HepG2 (cell line): Measurements from ENCODE around the gene HDAC8. TPM values are rescaled to one million over a fixed set of nuclear protein-coding genes. Genes with fewer than 3 reads are reported as not detected.

ENCODE experiments used
- ATAC-seq: fragments of 200-7000 bp; cut with Tn5 transposase; 3 replicates; pipeline ENCODE4 v1.9.1; 2020; ENCODE audit warnings: mild to moderate bottlenecking, moderate library complexity
- BruUV-seq: library from RNA; stranded (reverse); fragments of 400-500 nt; replicated peaks from 2 replicates; lab custom pipeline; 2021; lab: Mats Ljungman, UMichigan
- CTCF ChIA-PET: fragments of 300-600 bp; formaldehyde crosslinking; extraction: SDS; loops from one replicate; lab custom pipeline; 2021; ENCODE audit warnings: low total read pairs, inconsistent platforms, low intra/inter-chr PET ratio; lab: Yijun Ruan, JAX
- POLR2A ChIA-PET: fragments of 350-600 bp; sonication (Branson Sonifier 250); formaldehyde crosslinking; loops from one replicate; lab custom pipeline; 2020; ENCODE audit warnings: antibody characterized with exemption, inconsistent platforms; lab: Yijun Ruan, JAX
- DNase-seq: peaks from one replicate; pipeline ENCODE4 v3.0.0-alpha.2; 2015; ENCODE audit warnings: low spot score
- FAIRE-seq: peaks from 3 replicates; lab custom pipeline; 2011; peaks lifted over from hg19 to GRCh38; lab: Jason Lieb, UNC
- H2AFZ ChIP-seq: one replicate; pipeline ENCODE4 v1.6.1; 2011; ENCODE audit warnings: low read length, inconsistent platforms
- H3K27ac ChIP-seq: fragments of 300-600 bp; 3 replicates; pipeline ENCODE4 v1.8.0; 2011; ENCODE audit warnings: mixed run types, mild to moderate bottlenecking, mixed read lengths, low read length, inconsistent platforms; ENCODE audit not compliant: insufficient read depth; ENCODE audit errors: extremely low read length
- H3K27me3 ChIP-seq, 2 experiments: fragments of 200-600 bp in 1 of 2; 2 replicates in 1 of 2; 3 replicates in 1 of 2; pipeline versions ENCODE4 v1.6.0 to v1.8.0; 2011; ENCODE audit warnings: low read length in 2 of 2, mild to moderate bottlenecking in 2 of 2, moderate library complexity in 2 of 2, inconsistent platforms in 1 of 2; ENCODE audit not compliant: insufficient read depth in 2 of 2, control insufficient read depth in 1 of 2
- H3K36me3 ChIP-seq, 2 experiments: fragments of 200-600 bp in 1 of 2; replicated peaks in 1 of 2; 2 replicates in 1 of 2; 3 replicates in 1 of 2; pipeline versions ENCODE4 v1.5.1 to v1.8.0; 2011; ENCODE audit warnings: low read length in 2 of 2, inconsistent platforms in 1 of 2; ENCODE audit not compliant: insufficient read depth in 2 of 2, control insufficient read depth in 1 of 2
- H3K4me1 ChIP-seq: 2 replicates; pipeline ENCODE4 v1.5.1; 2012; ENCODE audit warnings: low read length, inconsistent platforms; ENCODE audit not compliant: insufficient read depth
- H3K4me2 ChIP-seq: 2 replicates; pipeline ENCODE4 v1.6.0; 2011; ENCODE audit warnings: low read depth, low read length, inconsistent platforms
- H3K4me3 ChIP-seq, 3 experiments: fragments of 200-600 bp in 1 of 3; sonication (generic), shearing (Covaris generic) in 1 of 3; replicated peaks in 1 of 3; 2 replicates each; pipeline ENCODE4 v1.5.1; 2011 to 2016; ENCODE audit warnings: low read length in 3 of 3, inconsistent platforms in 2 of 3, low read depth in 2 of 3, mild to moderate bottlenecking in 2 of 3, control low read depth in 1 of 3, mixed read lengths in 1 of 3; ENCODE audit not compliant: insufficient read depth in 1 of 3
- H3K79me2 ChIP-seq: one replicate; pipeline ENCODE4 v1.6.1; 2011; ENCODE audit warnings: low read length, inconsistent platforms; ENCODE audit not compliant: insufficient read depth
- H3K9ac ChIP-seq: 2 replicates; pipeline ENCODE4 v1.6.0; 2011; ENCODE audit warnings: mild to moderate bottlenecking, low read depth, low read length, inconsistent platforms; ENCODE audit not compliant: insufficient read depth
- H3K9me3 ChIP-seq: 2 replicates; pipeline ENCODE4 v1.5.1; 2012; ENCODE audit warnings: mild to moderate bottlenecking, low read length
- H4K20me1 ChIP-seq: 2 replicates; pipeline ENCODE4 v1.6.0; 2011; ENCODE audit warnings: inconsistent platforms, mild to moderate bottlenecking, low read length, moderate library complexity; ENCODE audit not compliant: insufficient read depth
- CBX1 ChIP-seq: IDR thresholded peaks from one replicate; pipeline ENCODE4 v1.6.1; 2016; ENCODE audit warnings: antibody characterized with exemption, low read depth
- CBX2 ChIP-seq, 2 experiments: fragments of 200-600 bp in 1 of 2; sonication (generic); formaldehyde crosslinking in 1 of 2; IDR thresholded peaks; 2 replicates each; pipeline versions ENCODE4 v1.7.0 to v1.8.1; 2018 to 2022; ENCODE audit warnings: low read depth in 2 of 2, low read length in 1 of 2, mild to moderate bottlenecking in 1 of 2, missing genetic modification reagents in 1 of 2
- CTCF ChIP-seq: sonication (generic); formaldehyde crosslinking; IDR thresholded peaks from 2 replicates; pipeline ENCODE4 v1.5.0; 2020; ENCODE audit warnings: mild to moderate bottlenecking, missing genetic modification reagents, moderate library complexity
- NFE2 ChIP-seq: sonication (generic); formaldehyde crosslinking; IDR thresholded peaks from 2 replicates; pipeline ENCODE4 v1.4.0; 2020; ENCODE audit warnings: missing genetic modification reagents
- PRMT3 ChIP-seq: sonication (generic); formaldehyde crosslinking; IDR thresholded peaks from 2 replicates; pipeline ENCODE4 v1.8.1; 2022; ENCODE audit warnings: low read depth, mild to moderate bottlenecking, moderate library complexity, missing genetic modification reagents, borderline replicate concordance
- SPEN ChIP-seq: sonication (generic); formaldehyde crosslinking; IDR thresholded peaks from 2 replicates; pipeline ENCODE4 v1.5.1; 2020; ENCODE audit warnings: low read depth, mild to moderate bottlenecking, missing genetic modification reagents
- TARDBP ChIP-seq: sonication (generic); formaldehyde crosslinking; IDR thresholded peaks from 2 replicates; pipeline ENCODE4 v1.8.0; 2022; ENCODE audit warnings: mild to moderate bottlenecking, missing genetic modification reagents
- TCF7L2 ChIP-seq: IDR thresholded peaks from 2 replicates; pipeline ENCODE4 v1.6.1; 2011; ENCODE audit warnings: mild to moderate bottlenecking, low read depth, low read length, moderate library complexity
- ZFYVE20 ChIP-seq: sonication (generic); formaldehyde crosslinking; IDR thresholded peaks from 2 replicates; pipeline ENCODE4 v1.8.0; 2023; ENCODE audit warnings: low read depth, mild to moderate bottlenecking, moderate library complexity, missing genetic modification reagents, borderline replicate concordance
- ZHX1 ChIP-seq: sonication (generic); formaldehyde crosslinking; IDR thresholded peaks from 2 replicates; pipeline ENCODE4 v1.8.1; 2022; ENCODE audit warnings: low read depth, mild to moderate bottlenecking, missing genetic modification reagents
- ZNF225 ChIP-seq: sonication (generic); formaldehyde crosslinking; IDR thresholded peaks from 2 replicates; pipeline ENCODE4 v1.4.0; 2020; ENCODE audit warnings: mild to moderate bottlenecking, missing genetic modification reagents
- ZNF354B ChIP-seq: sonication (generic); formaldehyde crosslinking; IDR thresholded peaks from 2 replicates; pipeline ENCODE4 v1.8.0; 2022; ENCODE audit warnings: mild to moderate bottlenecking, missing genetic modification reagents
- ZNF543 ChIP-seq: sonication (generic); formaldehyde crosslinking; IDR thresholded peaks from 2 replicates; pipeline ENCODE4 v1.4.0; 2020; ENCODE audit warnings: mild to moderate bottlenecking, missing genetic modification reagents
- ZNF687 ChIP-seq: sonication (generic); formaldehyde crosslinking; IDR thresholded peaks from 2 replicates; pipeline ENCODE4 v1.5.1; 2020; ENCODE audit warnings: mild to moderate bottlenecking, missing genetic modification reagents, moderate library complexity
- ZNF816 ChIP-seq: sonication (generic); formaldehyde crosslinking; IDR thresholded peaks from 2 replicates; pipeline ENCODE4 v1.8.0; 2022; ENCODE audit warnings: missing genetic modification reagents, mild to moderate bottlenecking, borderline replicate concordance
- ZSCAN30 ChIP-seq: sonication (generic); formaldehyde crosslinking; IDR thresholded peaks from 2 replicates; pipeline ENCODE4 v1.5.0; 2020; ENCODE audit warnings: mild to moderate bottlenecking, missing genetic modification reagents
- WGBS: methylation state at CpG from one replicate; pipeline ENCODE4 v1.1.6; 2017; ENCODE audit warnings: low lambda C conversion rate; 5-methylcytosine and 5-hydroxymethylcytosine counted together
- in situ Hi-C: cut with HindIII; loops from 2 replicates; pipeline ENCODE4 v1.10.0; 2017; ENCODE audit warnings: low pct_unique_long_range_greater_than_20kb; ENCODE audit not compliant: extremely low pct_ligation_motif_present
- intact Hi-C: fragments of 100-400 bp; cut with micrococcal nuclease; formaldehyde crosslinking; loops from one replicate; pipeline ENCODE4 v1.10.0; 2022; ENCODE audit not compliant: unreplicated experiment
- polyA plus RNA-seq, 8 experiments: library from polyadenylated mRNA; depleted of rRNA in 3 of 8; stranded (reverse) in 7 of 8; unstranded in 1 of 8; fragments of >200 nt; fragmentation: Illumina TruSeq in 4 of 8; extraction: Trizol in 4 of 8; gene quantifications; 2 replicates each; pipeline versions ENCODE4 v1.2.1 to v1.2.3, GENCODE V29; 2011 to 2016; ENCODE audit warnings: low read depth in 4 of 8, missing spikeins in 1 of 8, mixed read lengths in 1 of 8; ENCODE audit not compliant: insufficient read depth in 1 of 8
- total RNA-seq, 5 experiments: library from RNA; depleted of rRNA; stranded (reverse); fragments of >200 nt; fragmentation: Illumina TruSeq; extraction: Trizol; gene quantifications; 2 replicates each; pipeline ENCODE4 v1.2.3, GENCODE V29; 2016; ENCODE audit warnings: low read depth in 1 of 5

The HDAC8 gene
- total and polyA plus RNA-seq, 2 of the 13 experiments (the other 11 are each of a cell fraction or from before 2014, with no cell fraction given), result 13.7 to 28.6 TPM

- 50% methylated on average over 4 of the region's 4 CpGs for WGBS
- peaks cover 22% of the 10 kb centered on the region for H3K4me1 ChIP-seq
- no peaks in the 10 kb centered on the region for H3K27me3 ChIP-seq
- H3K9me3 ChIP-seq, result no peaks in the 10 kb centered on the region
- ATAC-seq, result peak; percentile 91
- H4K20me1 ChIP-seq, result no peaks in the 10 kb centered on the region
- no peak for DNase-seq
- peak overlapping the region; percentile 23 for H3K27ac ChIP-seq
- intact Hi-C loops (no loop called here), in situ Hi-C loops (no loop called here)
- CTCF ChIA-PET, result no interaction called here
- FAIRE-seq, result no peak
- no peaks in the 10 kb centered on the region for H3K79me2 ChIP-seq
- H2AFZ ChIP-seq, result no peak overlapping the region
- TF ChIP-seq TCF7L2 (no peak), TARDBP (CRISPR knock-in tag) (no peak), ZFYVE20 (CRISPR knock-in tag) (no peak), ZNF687 (CRISPR knock-in tag) (no peak), SPEN (no peak), ZNF816 (CRISPR knock-in tag) (no peak), ZHX1 (no peak), ZNF543 (CRISPR knock-in tag) (no peak), CBX1 (no peak), ZNF354B (no peak), NFE2 (CRISPR knock-in tag) (no peak), CBX2 (IDR thresholded peaks at IDR 0.05; ENCODE audit: low read depth, low read length) (no peak), CBX2 (CRISPR knock-in tag; IDR thresholded peaks at IDR 0.05; ENCODE audit: low read depth) (no peak), CTCF (CRISPR knock-in tag) (no peak), ZSCAN30 (no peak), PRMT3 (no peak), ZNF225 (CRISPR knock-in tag) (no peak)
- TF ChIP-seq, all 625 proteins: peak for 0
- POLR2A ChIA-PET, result no interaction called here
- Histone ChIP-seq H3K9ac (no peak overlapping the region), H3K36me3 (no peaks in the 10 kb centered on the region), H3K4me3 (peak overlapping the region in 1 of 3 experiments; percentile 21; a peak in 1 of 6 replicates), H3K4me2 (peak overlapping the region; percentile 49)
- BruUV-seq, result no TSS peak
Observed at GRCh38 chrX:72382202-72382595, 190.4 kb downstream of the HDAC8 start.
